Heart left ventricle (tissue), 16 donors: Measurements from ENCODE around the gene SFRP5. TPM values are rescaled to one million over a fixed set of nuclear protein-coding genes. Genes with fewer than 3 reads are reported as not detected.

Experiments
- ATAC-seq, 4 donors: fragments of 200-7000 bp; cut with Tn5 transposase; one replicate each; pipeline ENCODE4 v1.9.1; 2020 to 2022; ENCODE audit warnings: moderate library complexity in 4 of 4, mild to moderate bottlenecking in 3 of 4, moderate number of reproducible peaks in 1 of 4
- DNase-seq, 5 donors: peaks; one replicate each; pipeline ENCODE4 v3.0.0-alpha.2; 2020
- H3K27ac ChIP-seq, 12 donors: fragments of 200-600 bp; sonication (generic) in 4 of 12; one replicate each; pipeline versions ENCODE4 v1.5.0 to v1.8.0; 2016 to 2022; ENCODE audit warnings: mild to moderate bottlenecking in 2 of 12
- H3K27me3 ChIP-seq, 9 donors: fragments of 200-600 bp; sonication (generic) in 2 of 9; one replicate each; pipeline versions ENCODE4 v1.5.1 to v1.8.0; 2016 to 2022; ENCODE audit warnings: mild to moderate bottlenecking in 3 of 9
- H3K36me3 ChIP-seq, 9 donors: fragments of 200-600 bp; sonication (generic) in 2 of 9; one replicate each; pipeline versions ENCODE4 v1.5.0 to v1.8.0; 2018 to 2022; ENCODE audit warnings: mild to moderate bottlenecking in 2 of 9
- H3K4me1 ChIP-seq, 12 donors: fragments of 200-600 bp; sonication (generic) in 4 of 12; one replicate each; pipeline versions ENCODE4 v1.5.0 to v1.8.0; 2016 to 2022; ENCODE audit warnings: mild to moderate bottlenecking in 3 of 12
- H3K4me3 ChIP-seq, 12 donors: fragments of 200-600 bp; sonication (generic) in 4 of 12; one replicate each; pipeline versions ENCODE4 v1.5.0 to v1.8.0; 2017 to 2022; ENCODE audit warnings: mild to moderate bottlenecking in 9 of 12, moderate library complexity in 4 of 12
- H3K9me3 ChIP-seq, 12 donors: fragments of 200-600 bp; sonication (generic) in 4 of 12; one replicate each; pipeline versions ENCODE4 v1.5.0 to v1.8.0; 2016 to 2022; ENCODE audit warnings: mild to moderate bottlenecking in 1 of 12
- CTCF ChIP-seq, 12 donors: fragments of 200-600 bp; sonication (generic) in 4 of 12; IDR thresholded peaks; one replicate each; pipeline versions ENCODE4 v1.5.0 to v1.8.0; 2018 to 2022; ENCODE audit warnings: antibody characterized with exemption in 12 of 12, mild to moderate bottlenecking in 5 of 12
- POLR2A ChIP-seq, 2 donors: fragments of 450-650 bp; IDR thresholded peaks; one replicate each; pipeline ENCODE4 v1.6.1; 2017; ENCODE audit warnings: antibody characterized with exemption in 2 of 2, mild to moderate bottlenecking in 2 of 2, moderate library complexity in 2 of 2
- WGBS, 4 donors: extraction: QIAGEN DNeasy Blood & Tissue Kit in 2 of 4; methylation state at CpG; one replicate each; pipeline versions ENCODE4 v1.1.5 to v1.1.7; 2013 to 2018; 5-methylcytosine and 5-hydroxymethylcytosine counted together
- intact Hi-C, 10 donors: fragments of 100-400 bp; cut with DNase I; formaldehyde crosslinking; loops; one replicate each; pipeline versions ENCODE4 v1.11.1 to v1.14.2; 2022
- polyA plus RNA-seq, 2 donors: library from polyadenylated mRNA; stranded (reverse); fragments of 200-250 nt; gene quantifications; one replicate each; pipeline ENCODE4 v1.2.3, GENCODE V29; 2013
- total RNA-seq, 9 donors: library from RNA; depleted of rRNA in 2 of 9; stranded (reverse); fragments of >200 nt in 2 of 9; fragmentation: NEBNext Ultra II Directional in 3 of 9; extraction: Animal tissue kit (Norgen Biotek cat#: 25700) in 3 of 9; gene quantifications; one replicate each; pipeline versions ENCODE4 v1.1.0 to v1.2.4, GENCODE V29; 2016 to 2023
- donor health status: ischemic (EF 13 %, LVEDD 7.1; RV severe dilation, severe dysfunction).
- donor health status: healthy with polysubstance abuse.
- donor health status: DM: no; HTN: yes; CAD: no.
- donor health status: DM: no; HTN: no; CAD: no.
- donor health status: ischemic (EF 25% LVEDD 6.9; RV normal size, moderate dysfunction).
- donor health status: ischemic (EF 25% LVEDD 5.7; RV mildly dilated, moderate dysfunction).
- donor health status: healthy.
- donor health status: DM: yes; HTN: yes; CAD: no.
- donor health status: ischemic (EF 35%, LVEDD 5.7; RV mildly dilated, moderate dysfunction).
- donor health status: nonischemic (EF 11% LVEDD 7.7; RV severe dilation, severe dysfunction).
- donor health status: DM: yes; HTN: yes; CAD: no.
- donor health status: PGD.
- donor health status: ischemic (EF 29% LVEDD 5.4; RV normal size, mild dysfunction).
- donor health status: nonischemic (EF 23%, LVEDD 6.1; RV moderate dilation, normal function).

Gene SFRP5
- total and polyA plus RNA-seq, 11 donors = 0.12 to 3.7 (median 1.3) TPM

DNA sequence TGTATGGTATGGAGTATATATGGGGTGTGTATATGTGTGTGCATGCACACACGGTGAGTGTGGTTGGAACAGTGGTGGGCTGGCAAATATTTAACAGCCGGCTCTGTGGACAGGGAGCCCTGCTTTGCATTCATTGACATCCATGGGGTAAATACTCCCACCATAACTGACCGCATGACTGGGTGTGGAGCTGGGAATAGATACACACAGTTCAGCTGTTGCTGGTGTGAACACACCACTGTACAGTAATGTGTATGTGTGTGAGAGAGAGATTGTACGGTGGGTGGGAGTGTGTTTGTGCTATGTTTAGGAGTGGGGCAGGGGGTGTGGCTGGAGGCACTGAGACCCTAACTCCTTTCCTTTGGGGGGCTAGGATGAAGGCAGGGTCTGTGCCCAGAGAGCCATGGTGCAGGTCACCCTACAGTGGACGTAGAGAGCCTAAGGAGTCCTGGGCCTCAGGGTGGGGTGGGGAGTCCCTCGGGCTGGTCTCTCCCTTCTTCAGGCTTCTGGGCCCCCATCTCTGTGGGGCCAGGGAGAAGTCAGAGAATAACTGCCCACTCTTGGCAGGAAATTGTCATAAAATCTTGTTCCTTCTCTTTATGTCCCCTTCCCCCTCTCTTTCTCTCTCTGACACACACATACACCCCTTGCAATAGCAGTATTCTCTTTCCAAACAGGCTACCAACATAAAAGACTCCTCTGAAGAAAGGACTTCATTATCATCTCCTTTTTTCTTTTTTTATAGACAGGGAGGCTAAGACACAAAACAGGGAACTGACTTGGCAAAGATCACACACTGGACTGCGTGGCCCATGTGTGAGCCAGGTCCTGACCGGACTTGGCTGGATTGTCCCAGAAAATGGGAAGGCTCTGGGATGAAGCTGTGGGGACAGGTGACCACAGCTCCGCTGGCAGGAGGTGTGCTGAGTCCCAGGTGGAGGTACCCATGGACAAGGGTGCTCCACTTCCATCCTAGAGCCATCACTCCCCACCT, 3.2 kb downstream of the SFRP5 start:
- Histone ChIP-seq H3K9me3 (no peaks in the 10 kb centered on the region), H3K4me3 (no peak overlapping the region), H3K36me3 (no peaks in the 10 kb centered on the region), H3K4me1 (peaks cover 0 to 20% (median 1%) of the 10 kb centered on the region in 12 donors), H3K27me3 (peaks cover 0 to 39% (median 15%) of the 10 kb centered on the region in 9 donors), H3K27ac (no peak overlapping the region)
- no peak for TF ChIP-seq CTCF (IDR thresholded peaks at IDR 0.05)
- 80 to 86% (median 84%) methylated on average over 9 of the region's 9 CpGs for WGBS, 4 donors
- intact Hi-C loops = loop anchor here in 4 of 10 donors (10.0 kb wide), 3 partner anchors 96 to 276 kb away; partner anchors contain the start of gene CRTAC1 (in 1 of the 4)
- DNase-seq = no peak
- no peak for ATAC-seq

GRCh38 chr10:97766996-97767924, 4.5 kb downstream of the SFRP5 start:
- no peak for TF ChIP-seq POLR2A (IDR thresholded peaks at IDR 0.05)
- no peak for TF ChIP-seq CTCF (IDR thresholded peaks at IDR 0.05)
- peaks cover 0 to 2% (median 0%) of the 10 kb centered on the region in 9 donors for H3K36me3 ChIP-seq
- peaks cover 0 to 20% (median 0%) of the 10 kb centered on the region in 12 donors for H3K4me1 ChIP-seq
- H3K9me3 ChIP-seq = no peaks in the 10 kb centered on the region
- H3K27ac ChIP-seq = no peak overlapping the region
- ATAC-seq = no peak
- peak in 2 of 5 donors; percentile 23 to 31 for DNase-seq
- intact Hi-C loops = loop anchor here in 4 of 10 donors (10.0 kb wide), 3 partner anchors 98 to 278 kb away; partner anchors contain the start of gene CRTAC1 (in 1 of the 4)
- peaks cover 0 to 27% (median 14%) of the 10 kb centered on the region in 9 donors for H3K27me3 ChIP-seq
- WGBS, 4 donors = 87 to 90% (median 88%) methylated on average over 21 to 22 of the region's 22 CpGs
- no peak overlapping the region for H3K4me3 ChIP-seq

DNA sequence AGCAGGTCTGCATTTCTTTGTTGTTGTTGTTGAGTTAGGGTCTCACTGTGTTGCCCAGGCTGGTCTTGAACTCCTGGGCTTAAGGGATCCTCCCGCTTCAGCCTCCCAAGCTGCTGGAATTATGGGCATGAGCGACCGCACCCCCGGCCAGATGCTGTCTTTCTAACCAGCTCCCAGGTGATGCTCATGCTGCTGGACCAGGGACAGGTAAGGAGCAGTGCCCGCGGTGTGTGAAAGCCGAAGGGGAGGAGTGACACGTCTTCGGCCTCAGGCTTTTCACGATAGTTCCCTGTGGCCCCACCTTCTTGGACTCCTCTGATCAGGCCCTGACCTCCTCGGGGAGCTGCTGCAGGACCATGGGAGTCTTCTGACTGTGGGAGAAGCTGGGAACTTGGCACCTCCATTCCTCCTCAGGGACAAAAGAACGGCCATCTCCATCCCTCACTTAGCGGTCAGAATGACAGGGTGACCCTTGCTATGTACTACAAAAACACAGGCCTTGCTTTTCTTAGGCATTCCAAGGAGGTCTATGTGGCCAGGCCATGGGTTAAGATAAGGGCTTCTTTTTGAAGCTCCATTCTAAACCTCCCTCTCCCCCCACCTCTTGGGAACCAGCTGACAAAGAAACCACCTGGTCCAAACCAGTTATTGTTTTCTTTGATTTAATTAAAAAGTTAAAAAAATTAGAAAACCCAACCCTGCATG, 5.5 kb downstream of the SFRP5 start:
- no peaks in the 10 kb centered on the region for H3K9me3 ChIP-seq
- H3K4me3 ChIP-seq = no peak overlapping the region
- ATAC-seq (no peak), DNase-seq (no peak)
- TF ChIP-seq CTCF (IDR thresholded peaks at IDR 0.05) (no peak), POLR2A (IDR thresholded peaks at IDR 0.05) (no peak)
- intact Hi-C loops = loop anchor here in 4 of 10 donors (10.0 kb wide), 3 partner anchors 99 to 279 kb away; partner anchors contain the start of gene CRTAC1 (in 1 of the 4)
- H3K27me3 ChIP-seq = peaks cover 0 to 18% (median 9%) of the 10 kb centered on the region in 9 donors
- 86 to 91% (median 88%) methylated on average over 13 of the region's 13 CpGs for WGBS, 4 donors
- H3K4me1 ChIP-seq = peaks cover 0 to 10% (median 0%) of the 10 kb centered on the region in 12 donors
- H3K27ac ChIP-seq = no peak overlapping the region
- H3K36me3 ChIP-seq = peaks cover 0 to 10% (median 0%) of the 10 kb centered on the region in 9 donors
